D721Med (cell line): ENCODE measurements around the gene RASGEF1C.

ENCODE experiments used
- DNase-seq: peaks from one replicate; pipeline ENCODE4 v3.0.0; 2011; ENCODE audit warnings: low spot score; ENCODE audit not compliant: insufficient read length
- FAIRE-seq: peaks from 2 replicates; lab custom pipeline; 2011; peaks lifted over from hg19 to GRCh38; lab: Jason Lieb, UNC
- TF ChIP-seq, protein P1 (sequence below): IDR thresholded peaks from 2 replicates; pipeline ENCODE4 v1.5.1; 2012; ENCODE audit warnings: mild to moderate bottlenecking, control low read depth; ENCODE audit not compliant: insufficient read depth; ENCODE audit errors: missing control alignments

RASGEF1C gene

GRCh38 chr5:180173875-180174586 is 35.0 kb downstream of the RASGEF1C start:
- TF ChIP-seq, protein P1, sequence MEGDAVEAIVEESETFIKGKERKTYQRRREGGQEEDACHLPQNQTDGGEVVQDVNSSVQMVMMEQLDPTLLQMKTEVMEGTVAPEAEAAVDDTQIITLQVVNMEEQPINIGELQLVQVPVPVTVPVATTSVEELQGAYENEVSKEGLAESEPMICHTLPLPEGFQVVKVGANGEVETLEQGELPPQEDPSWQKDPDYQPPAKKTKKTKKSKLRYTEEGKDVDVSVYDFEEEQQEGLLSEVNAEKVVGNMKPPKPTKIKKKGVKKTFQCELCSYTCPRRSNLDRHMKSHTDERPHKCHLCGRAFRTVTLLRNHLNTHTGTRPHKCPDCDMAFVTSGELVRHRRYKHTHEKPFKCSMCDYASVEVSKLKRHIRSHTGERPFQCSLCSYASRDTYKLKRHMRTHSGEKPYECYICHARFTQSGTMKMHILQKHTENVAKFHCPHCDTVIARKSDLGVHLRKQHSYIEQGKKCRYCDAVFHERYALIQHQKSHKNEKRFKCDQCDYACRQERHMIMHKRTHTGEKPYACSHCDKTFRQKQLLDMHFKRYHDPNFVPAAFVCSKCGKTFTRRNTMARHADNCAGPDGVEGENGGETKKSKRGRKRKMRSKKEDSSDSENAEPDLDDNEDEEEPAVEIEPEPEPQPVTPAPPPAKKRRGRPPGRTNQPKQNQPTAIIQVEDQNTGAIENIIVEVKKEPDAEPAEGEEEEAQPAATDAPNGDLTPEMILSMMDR: no peak
- FAIRE-seq: no peak
- no peak for DNase-seq

- TF ChIP-seq, protein P1: no peak
- no peak for DNase-seq
- FAIRE-seq: no peak
Observed at GRCh38 chr5:180173198-180173544, 35.8 kb downstream of the RASGEF1C start.

- DNase-seq (no peak), FAIRE-seq (no peak)
- TF ChIP-seq, protein P1: no peak
Observed at GRCh38 chr5:180172447-180173197, 36.4 kb downstream of the RASGEF1C start.

GRCh38 chr5:180171568-180172094 is 37.4 kb downstream of the RASGEF1C start:
- TF ChIP-seq, protein P1: no peak
- DNase-seq (no peak), FAIRE-seq (no peak)

- no peak for FAIRE-seq
- TF ChIP-seq, protein P1: no peak
- no peak for DNase-seq
Observed at GRCh38 chr5:180170810-180171567, 38.0 kb downstream of the RASGEF1C start.

GRCh38 chr5:180170106-180170809 is 38.8 kb downstream of the RASGEF1C start:
- FAIRE-seq: no peak

More at GRCh38 chr5:180170106-180170809, 38.8 kb downstream of the RASGEF1C start:
- DNase-seq: no peak
- TF ChIP-seq, protein P1: no peak
